ENCODE data around the gene NRXN3. TPM values are rescaled to one million over a fixed set of nuclear protein-coding genes. Genes with fewer than 3 reads are reported as not detected.

The NRXN3 gene
- total RNA-seq, 1 experiment from 2014 or later = not detected

GRCh38 chr14:79686196-79686595 lies 1516.0 kb downstream of the NRXN3 start:
- no TSS peak for BruUV-seq (replicated peaks)
- Histone ChIP-seq H3K4me1 (ENCODE audit: control insufficient read depth in 1 of 2, insufficient read depth in 2 of 2, low read length in 2 of 2) (no peaks in the 10 kb centered on the region), H3K9ac (ENCODE audit: low read length) (no peak overlapping the region), H3K4me3 (replicated peaks in 1 of 2; ENCODE audit: low read depth in 1 of 2, low read length in 2 of 2) (no peak overlapping the region), H3K9me3 (ENCODE audit: control insufficient read depth in 1 of 2, insufficient read depth in 1 of 2, low read depth in 1 of 2, low read length in 2 of 2) (peaks cover 3 to 9% of the 10 kb centered on the region in 2 experiments; a peak in 2 of 4 replicates), H3K79me2 (ENCODE audit: insufficient read depth, low read length) (no peaks in the 10 kb centered on the region), H3K9me2 (ENCODE audit: insufficient read depth) (no peaks in the 10 kb centered on the region), H3K4me2 (ENCODE audit: low read length) (no peak overlapping the region), H4K20me1 (ENCODE audit: insufficient read depth) (no peaks in the 10 kb centered on the region), H3K27ac (ENCODE audit: low read depth, low read length) (no peak overlapping the region), H3K36me3 (ENCODE audit: control insufficient read depth in 1 of 2, insufficient read depth in 2 of 2, low read length in 2 of 2) (no peaks in the 10 kb centered on the region), H3K27me3 (ENCODE audit: insufficient read depth, low read length) (no peaks in the 10 kb centered on the region), H2AFZ (ENCODE audit: low read depth, low read length, poor library complexity, severe bottlenecking) (no peak overlapping the region)
- POLR2A ChIA-PET = no interaction called here
- ATAC-seq (no peak), DNase-seq (ENCODE audit: low read depth, low spot score) (no peak)
- CTCF ChIA-PET = no interaction called here
- intact Hi-C loops (cut with micrococcal nuclease) = no loop called here
- RAD21 ChIA-PET (ENCODE audit: low non-redundant PET in 1 of 2, low total read pairs in 2 of 2, uncharacterized antibody in 2 of 2, unreplicated experiment in 2 of 2) = no interaction called here
- TF ChIP-seq MAX (IDR thresholded peaks at IDR 0.05) = no peak
- no peak for TF ChIP-seq ATF3 (IDR thresholded peaks at IDR 0.05)
- no peak for TF ChIP-seq SRF (IDR thresholded peaks at IDR 0.05; ENCODE audit: low read depth)
- TF ChIP-seq ZFX (IDR thresholded peaks at IDR 0.05) = no peak
- no peak for TF ChIP-seq SP1 (IDR thresholded peaks at IDR 0.05; ENCODE audit: low read depth)
- no peak for TF ChIP-seq EGR1 (IDR thresholded peaks at IDR 0.05; ENCODE audit: low read depth)
- TF ChIP-seq POLR2AphosphoS5 (IDR thresholded peaks at IDR 0.05; ENCODE audit: low read depth, low read length) = no peak

- Histone ChIP-seq H3K9me2 (ENCODE audit: insufficient read depth) (no peaks in the 10 kb centered on the region), H3K9me3 (ENCODE audit: control insufficient read depth in 1 of 2, insufficient read depth in 1 of 2, low read depth in 1 of 2, low read length in 2 of 2) (peaks cover 8 to 10% of the 10 kb centered on the region in 2 experiments; a peak in 2 of 4 replicates), H3K36me3 (ENCODE audit: control insufficient read depth in 1 of 2, insufficient read depth in 2 of 2, low read length in 2 of 2) (no peaks in the 10 kb centered on the region), H3K4me2 (ENCODE audit: low read length) (no peak overlapping the region), H2AFZ (ENCODE audit: low read depth, low read length, poor library complexity, severe bottlenecking) (no peak overlapping the region), H3K4me1 (ENCODE audit: control insufficient read depth in 1 of 2, insufficient read depth in 2 of 2, low read length in 2 of 2) (no peaks in the 10 kb centered on the region), H3K4me3 (replicated peaks in 1 of 2; ENCODE audit: low read depth in 1 of 2, low read length in 2 of 2) (no peak overlapping the region), H3K9ac (ENCODE audit: low read length) (no peak overlapping the region), H3K27ac (ENCODE audit: low read depth, low read length) (no peak overlapping the region), H4K20me1 (ENCODE audit: insufficient read depth) (no peaks in the 10 kb centered on the region), H3K27me3 (ENCODE audit: insufficient read depth, low read length) (no peaks in the 10 kb centered on the region), H3K79me2 (ENCODE audit: insufficient read depth, low read length) (no peaks in the 10 kb centered on the region)
- ATAC-seq (no peak), DNase-seq (ENCODE audit: low read depth, low spot score) (no peak)
- ChIA-PET POLR2A (no interaction called here), CTCF (no interaction called here), RAD21 (ENCODE audit: low non-redundant PET in 1 of 2, low total read pairs in 2 of 2, uncharacterized antibody in 2 of 2, unreplicated experiment in 2 of 2) (no interaction called here)
- intact Hi-C loops (cut with micrococcal nuclease) = no loop called here
- no TSS peak for BruUV-seq (replicated peaks)
- no peak for TF ChIP-seq SP1 (IDR thresholded peaks at IDR 0.05; ENCODE audit: low read depth)
- TF ChIP-seq MAX (IDR thresholded peaks at IDR 0.05) = no peak
- no peak for TF ChIP-seq FOSL1 (IDR thresholded peaks at IDR 0.05; ENCODE audit: low read depth)
- TF ChIP-seq ZNF274 (IDR thresholded peaks at IDR 0.05; ENCODE audit: low read depth, low read length) = no peak
- no peak for TF ChIP-seq ZFX (IDR thresholded peaks at IDR 0.05)
- no peak for TF ChIP-seq RAD21 (IDR thresholded peaks at IDR 0.05; ENCODE audit: low read depth)
- no peak for TF ChIP-seq POLR2AphosphoS5 (IDR thresholded peaks at IDR 0.05; ENCODE audit: low read depth, low read length)
- no peak for TF ChIP-seq EGR1 (IDR thresholded peaks at IDR 0.05; ENCODE audit: low read depth)
- TF ChIP-seq SRF (IDR thresholded peaks at IDR 0.05; ENCODE audit: low read depth) = no peak
- no peak for TF ChIP-seq JUND (IDR thresholded peaks at IDR 0.05)
- TF ChIP-seq TCF7L2 (IDR thresholded peaks at IDR 0.05; ENCODE audit: borderline replicate concordance, extremely low read depth, insufficient read depth, insufficient read length) = no peak
- TF ChIP-seq REST (IDR thresholded peaks at IDR 0.05; ENCODE audit: low read depth) = no peak
- TF ChIP-seq ATF3 (IDR thresholded peaks at IDR 0.05) = no peak
- no peak for TF ChIP-seq SIN3A (IDR thresholded peaks at IDR 0.05; ENCODE audit: low read depth)
Measured at GRCh38 chr14:79690960-79691359, 1520.8 kb downstream of the NRXN3 start.

Data from HCT116 (cell line).